Mucosa of gallbladder (tissue), 1 donor: Measurements from ENCODE around the gene L1CAM. TPM values are rescaled to one million over a fixed set of nuclear protein-coding genes. Genes with fewer than 3 reads are reported as not detected.

Source experiments
- DNase-seq: peaks from one replicate; pipeline ENCODE4 v3.0.0-alpha.2; 2020; ENCODE audit warnings: low spot score
- total RNA-seq: library from RNA; stranded (reverse); gene quantifications from one replicate; pipeline ENCODE4 v1.2.1, GENCODE V29; 2021
- donor health status: DM: no; HTN: no; CAD: no.

Gene L1CAM
- total RNA-seq, 1 donor from 2014 or later: 10.0 TPM

DNA sequence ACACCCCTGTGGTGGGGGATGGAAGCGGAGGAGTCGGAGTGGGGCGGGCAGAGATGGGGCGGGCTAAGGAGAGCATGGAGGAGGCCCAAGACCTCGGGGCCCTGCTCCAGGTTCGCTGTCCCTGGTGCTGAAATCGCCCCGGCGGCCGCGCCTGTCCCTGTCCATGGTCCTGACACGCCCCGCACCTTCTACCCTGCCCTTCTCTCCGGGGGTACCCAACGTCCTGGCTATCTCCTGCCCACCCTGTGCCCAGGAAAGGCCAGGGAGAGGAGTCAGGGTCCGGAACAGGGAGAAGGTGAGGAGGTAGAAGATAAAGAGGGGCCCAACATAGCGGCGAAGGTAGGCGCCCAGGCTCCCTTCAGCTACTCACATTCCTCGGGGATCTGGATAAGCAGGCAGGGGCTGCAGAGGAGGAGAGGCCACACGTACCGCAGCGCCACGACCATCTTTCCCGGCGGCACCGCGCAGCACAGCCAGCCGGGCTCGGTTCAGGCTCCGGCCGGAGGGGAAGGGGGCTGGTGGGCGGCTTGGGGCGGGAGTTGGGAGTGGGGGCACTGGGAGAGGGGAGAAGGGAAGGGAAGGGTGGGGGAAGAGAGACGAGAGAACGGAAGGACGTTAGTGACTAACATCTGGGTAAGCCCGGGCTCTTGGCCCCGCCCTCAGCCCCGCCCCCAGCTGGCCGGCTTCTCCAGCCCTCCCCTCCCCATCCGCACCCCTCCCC is 10.4 kb downstream of the L1CAM start:
- peak; percentile 51 for DNase-seq

DNA sequence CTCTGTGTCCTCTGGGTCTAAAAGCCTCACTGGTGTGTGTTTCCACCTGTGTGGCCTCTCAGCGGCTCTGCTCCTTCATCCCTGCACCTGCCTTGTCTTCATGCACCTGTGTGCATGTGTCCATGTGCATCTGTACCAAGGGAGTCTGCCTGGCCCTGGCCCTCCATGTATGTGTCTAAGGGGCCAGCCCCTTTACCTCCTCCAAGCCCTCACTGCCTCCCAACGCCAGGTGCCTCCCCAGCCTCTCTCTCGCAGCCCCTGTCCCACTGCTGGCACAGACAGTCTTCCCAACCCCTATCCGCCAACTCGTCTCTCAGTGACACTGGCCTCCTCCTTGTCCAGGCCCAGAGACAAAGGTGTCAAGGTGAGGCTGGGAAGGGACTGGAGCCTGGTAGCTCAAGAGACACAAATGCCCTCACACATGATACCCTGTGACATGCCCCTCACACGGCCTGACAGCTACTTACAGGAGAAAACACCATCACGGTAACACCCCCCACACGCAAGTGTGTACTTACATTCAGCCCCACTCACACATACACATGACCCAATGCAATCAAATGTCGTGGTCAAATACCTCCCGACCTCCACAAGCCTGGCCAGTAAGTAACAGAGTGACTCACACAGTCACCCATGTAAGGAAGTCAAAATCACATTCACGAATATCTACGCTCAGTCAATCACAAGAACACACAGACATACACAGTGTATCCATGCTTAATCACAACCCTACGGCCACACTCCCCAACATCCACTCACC is 11.4 kb downstream of the L1CAM start:
- no peak for DNase-seq

DNA sequence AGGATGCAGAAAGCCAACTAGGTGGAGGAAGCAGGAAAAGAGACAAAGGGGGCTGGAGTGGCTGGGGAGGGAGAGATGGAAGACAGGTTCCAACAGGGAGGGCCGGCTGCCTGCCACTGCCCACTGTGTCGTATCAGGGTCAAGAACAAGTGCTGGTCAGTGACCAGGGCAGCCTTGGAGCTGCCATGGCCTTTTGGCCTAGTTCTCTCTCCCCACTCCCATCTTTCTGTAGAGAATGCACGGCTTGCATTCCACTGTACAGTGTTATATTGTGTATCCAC is 11.9 kb downstream of the L1CAM start:
- no peak for DNase-seq

DNA sequence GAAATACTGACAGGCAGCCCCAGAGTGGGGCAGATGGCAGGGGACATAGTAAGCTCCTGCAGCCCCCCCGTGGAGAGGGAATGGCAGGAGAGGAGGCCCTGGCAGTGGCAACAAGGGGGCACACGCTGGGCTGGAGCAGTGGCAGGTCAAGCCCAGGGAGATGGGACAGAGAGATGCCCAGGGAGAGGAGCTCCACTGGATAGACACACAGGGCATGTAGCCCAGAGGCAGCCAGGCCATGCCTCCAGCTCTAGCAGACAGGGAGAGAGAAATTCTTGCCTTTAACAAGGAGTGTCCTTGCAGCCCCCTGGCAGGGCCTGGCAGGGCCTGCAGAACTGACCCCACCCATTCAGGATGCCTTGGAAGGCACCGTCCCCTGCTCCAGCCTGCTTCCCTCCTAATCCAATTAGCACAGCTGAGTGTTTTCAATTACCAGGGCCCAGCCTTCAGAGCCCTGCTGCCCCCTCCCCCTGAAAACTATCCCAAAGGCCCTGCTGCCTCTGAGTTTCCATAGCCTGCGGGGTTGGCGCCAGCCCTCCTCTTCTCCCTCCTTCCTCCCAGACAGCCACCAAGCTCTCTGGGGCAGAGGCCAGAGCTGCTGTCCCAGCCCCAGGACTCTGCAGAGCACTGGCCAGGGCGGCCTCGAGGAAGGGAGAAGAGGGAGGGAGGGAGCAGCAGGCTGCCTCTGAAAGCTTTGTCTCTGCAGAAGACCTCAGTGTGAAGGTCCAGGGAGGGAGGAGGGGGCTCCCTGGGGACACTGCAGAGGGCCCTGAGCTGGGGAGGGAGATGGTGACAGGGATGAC is 12.5 kb downstream of the L1CAM start:
- no peak for DNase-seq

DNA sequence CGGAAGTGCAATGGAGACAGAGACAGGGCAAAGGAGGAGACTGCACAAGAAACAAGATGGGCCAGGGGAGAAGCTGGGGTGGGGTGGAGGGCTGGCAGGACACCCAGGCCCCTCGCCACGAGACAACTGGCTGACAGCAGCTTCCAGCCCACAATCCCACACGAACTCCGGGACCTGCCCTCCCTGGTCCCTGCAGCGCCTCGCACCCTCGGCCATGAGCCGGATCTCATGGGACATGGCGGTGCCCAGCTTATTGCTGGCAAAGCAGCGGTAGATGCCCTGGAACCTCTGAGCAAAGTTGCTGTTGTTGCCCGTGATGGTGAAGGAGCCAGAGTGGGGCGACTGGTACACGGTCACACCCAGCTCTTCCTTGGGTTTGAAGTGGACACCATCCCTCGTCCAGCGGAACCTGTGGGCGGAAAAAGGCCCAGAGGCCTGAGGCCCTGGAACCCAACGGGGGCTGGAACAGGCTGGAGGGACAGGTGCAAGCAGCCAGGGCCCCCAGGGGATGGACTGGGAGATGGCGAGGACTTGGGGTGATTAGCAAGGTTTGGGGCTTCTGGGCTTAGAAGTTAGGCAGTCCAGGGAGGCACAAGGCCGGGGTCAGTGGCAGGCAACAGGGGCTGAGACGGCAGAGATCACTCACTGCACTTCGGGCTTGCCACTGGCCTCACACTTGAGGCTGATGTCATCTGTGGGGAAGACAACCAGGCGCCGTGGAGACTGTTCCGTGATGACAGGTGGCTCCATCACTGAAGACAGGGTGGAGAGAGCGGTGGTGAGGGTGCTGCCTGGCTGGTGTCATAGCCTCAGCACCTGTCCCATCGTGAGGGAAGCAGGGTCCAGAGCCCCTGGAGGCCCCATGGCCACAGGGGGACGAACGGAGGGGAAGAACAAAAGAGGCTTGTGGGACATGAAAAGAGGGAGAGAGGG is 13.8 kb downstream of the L1CAM start:
- no peak for DNase-seq

DNA sequence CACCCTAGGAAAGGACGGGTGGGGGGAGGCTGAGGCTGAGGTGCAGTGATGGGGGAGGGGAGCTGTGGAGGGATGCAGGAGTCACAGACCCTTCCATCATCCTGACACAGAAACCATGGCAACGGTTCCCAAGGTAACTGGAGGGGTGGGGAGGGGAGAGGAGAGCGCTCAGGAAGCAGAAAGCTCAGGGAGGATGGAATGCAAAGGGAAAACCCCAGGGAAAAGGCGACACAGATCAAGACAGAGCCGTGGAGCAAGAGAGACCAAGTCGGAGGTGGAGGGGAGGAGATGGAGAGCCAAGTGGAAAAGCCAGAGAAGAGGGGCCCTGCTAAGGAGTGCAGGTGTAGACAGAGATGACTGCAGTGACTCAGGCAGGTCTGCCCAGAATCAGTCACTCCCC is 14.5 kb downstream of the L1CAM start:
- no peak for DNase-seq

DNA sequence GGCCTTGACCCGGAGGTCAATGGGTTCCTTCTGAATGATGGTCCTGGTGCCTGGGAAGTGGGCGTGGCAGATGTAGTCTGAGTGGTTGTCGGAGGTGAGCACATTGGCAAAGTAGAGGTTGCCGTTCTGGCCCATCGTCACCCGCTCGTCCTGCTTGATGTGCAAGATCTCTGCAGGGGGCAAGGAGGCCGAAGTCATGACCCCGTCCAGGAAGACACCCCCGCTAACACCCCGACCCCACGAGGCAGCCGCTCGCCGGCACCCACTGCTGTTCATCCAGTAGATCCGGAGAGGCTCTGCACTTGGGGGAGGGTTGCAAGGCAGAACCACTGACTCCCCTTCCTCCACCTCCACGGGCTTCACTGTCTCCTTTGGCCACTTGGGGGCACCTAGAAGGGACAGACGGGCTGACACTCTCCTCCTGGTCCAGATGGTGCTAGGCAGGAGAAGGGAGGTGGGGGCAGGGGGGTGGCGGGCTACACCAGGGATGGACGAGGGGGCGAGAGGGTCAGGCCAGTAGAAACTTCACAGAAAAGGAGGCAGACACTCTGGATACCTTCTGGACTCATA is 15.1 kb downstream of the L1CAM start:
- no peak for DNase-seq

DNA sequence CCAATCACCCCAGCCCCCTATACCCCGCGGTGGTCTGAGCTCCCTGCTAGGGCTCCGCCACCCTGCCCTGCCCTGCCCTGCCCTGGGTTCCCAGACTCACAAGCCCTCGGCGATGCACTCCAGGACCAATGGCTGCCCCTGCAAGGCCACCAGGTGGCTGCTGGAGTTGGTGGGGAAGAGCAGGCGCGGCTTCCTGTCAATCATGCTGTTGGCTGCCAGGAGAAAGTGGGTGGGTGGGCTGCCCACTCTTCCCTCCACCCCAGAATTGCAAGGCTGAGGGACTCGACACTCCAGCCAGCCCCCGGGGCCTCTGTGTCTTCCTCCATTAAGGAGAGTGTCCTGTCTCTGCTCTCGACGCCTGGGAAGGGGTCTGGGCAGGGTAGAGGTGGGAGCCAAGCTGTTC is 15.7 kb downstream of the L1CAM start:
- DNase-seq: no peak

DNA sequence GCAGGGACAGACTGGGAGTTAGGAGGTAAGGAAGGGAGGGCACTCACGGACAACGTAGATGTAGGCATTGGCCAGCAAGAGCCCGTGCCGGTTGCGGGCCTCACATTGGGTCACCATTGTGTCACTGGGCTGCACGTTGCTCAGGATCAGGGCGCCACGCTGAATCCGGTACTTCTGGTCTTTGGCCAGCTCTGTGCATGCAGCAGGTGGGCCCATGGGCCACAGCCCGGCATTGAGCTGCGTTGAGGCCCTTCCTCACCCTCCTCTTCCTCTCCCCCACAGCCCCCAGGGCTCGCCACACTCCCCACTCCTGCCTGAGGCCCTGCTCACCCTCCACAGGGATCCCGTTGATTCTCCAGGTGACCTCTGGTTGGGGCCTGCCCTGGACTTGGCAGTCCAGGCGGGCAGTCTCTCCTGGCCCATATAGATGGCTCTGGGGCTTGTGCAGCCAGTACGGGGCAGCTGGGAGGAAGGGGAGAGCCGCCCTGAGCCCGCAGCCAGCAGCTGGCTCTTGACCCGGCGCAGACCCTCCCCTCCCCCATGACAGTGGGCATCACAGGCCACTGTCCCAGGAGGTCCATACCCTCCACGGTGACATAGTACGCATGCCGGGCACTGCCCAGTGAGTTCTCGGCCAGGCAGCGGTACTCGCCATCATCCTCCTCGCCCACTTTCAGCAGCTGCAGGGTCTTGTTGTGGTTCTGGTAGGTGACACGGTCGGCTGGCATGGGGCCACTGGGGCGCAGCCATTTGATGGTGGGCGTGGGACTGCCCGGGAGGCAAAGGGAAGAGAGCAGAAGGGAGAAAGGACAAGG is 16.3 kb downstream of the L1CAM start:
- DNase-seq: no peak

DNA sequence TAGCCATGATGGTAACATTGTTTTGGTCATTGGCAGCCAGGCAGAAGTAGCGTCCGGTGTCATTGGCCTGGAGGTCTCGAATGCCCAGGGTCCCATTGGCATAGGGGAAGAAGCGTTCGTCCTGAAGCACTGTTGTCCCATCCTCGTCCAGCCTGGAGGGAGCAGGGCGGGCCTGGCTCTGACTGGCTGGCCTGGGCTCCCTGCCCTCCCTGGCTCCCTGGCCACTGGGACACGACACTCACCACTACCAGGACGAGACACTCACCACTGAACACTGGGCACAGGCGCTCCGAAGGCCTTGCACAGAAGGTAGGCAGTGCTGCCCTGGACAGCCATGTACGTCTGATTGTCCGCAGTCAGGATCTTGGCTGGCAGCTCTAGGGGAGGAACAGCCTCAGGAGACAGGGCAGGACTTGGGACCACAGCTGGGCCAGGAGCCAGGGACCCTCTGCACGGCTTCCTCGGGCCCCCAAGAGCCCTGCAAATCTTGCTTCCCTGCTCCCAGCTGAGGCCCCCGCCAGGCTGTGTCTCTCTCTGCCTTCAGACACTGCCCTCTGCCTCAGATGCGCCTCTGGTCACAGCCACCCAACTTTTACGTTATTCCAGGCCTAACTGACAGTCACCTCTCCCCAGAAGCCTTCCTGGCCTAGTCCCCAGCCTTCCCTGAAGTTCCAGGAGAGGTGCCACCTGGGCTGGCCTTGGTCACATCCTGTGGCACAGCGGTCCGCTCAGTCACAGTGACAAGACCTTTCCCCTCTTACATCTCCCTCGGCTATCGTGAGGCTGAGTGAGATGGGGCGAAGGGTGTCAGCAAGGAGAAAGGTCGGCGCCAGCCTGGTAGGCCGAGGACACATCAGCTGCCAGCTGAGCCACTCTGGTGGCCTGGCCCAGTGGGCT is 17.1 kb downstream of the L1CAM start:
- no peak for DNase-seq

DNA sequence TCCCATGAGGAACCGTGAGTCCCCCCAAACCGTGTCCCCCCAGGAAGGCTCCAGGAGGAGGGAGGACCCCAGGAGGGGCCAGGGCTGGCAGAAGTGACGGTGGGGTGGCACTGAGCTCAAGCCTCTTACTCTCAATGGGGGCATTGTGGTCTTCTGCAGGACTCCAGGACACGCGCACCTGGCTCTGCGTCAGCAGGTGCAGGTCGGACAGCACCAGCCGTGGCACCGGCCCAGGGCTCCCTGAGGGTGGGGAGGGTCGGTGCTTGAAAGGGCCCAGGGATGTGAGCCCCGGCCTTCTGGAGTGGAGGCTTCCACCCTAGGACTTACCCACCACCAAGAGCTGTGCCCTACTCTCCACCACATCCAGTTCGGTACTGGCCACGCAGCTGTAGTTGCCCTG is 18.3 kb downstream of the L1CAM start:
- DNase-seq: no peak

DNA sequence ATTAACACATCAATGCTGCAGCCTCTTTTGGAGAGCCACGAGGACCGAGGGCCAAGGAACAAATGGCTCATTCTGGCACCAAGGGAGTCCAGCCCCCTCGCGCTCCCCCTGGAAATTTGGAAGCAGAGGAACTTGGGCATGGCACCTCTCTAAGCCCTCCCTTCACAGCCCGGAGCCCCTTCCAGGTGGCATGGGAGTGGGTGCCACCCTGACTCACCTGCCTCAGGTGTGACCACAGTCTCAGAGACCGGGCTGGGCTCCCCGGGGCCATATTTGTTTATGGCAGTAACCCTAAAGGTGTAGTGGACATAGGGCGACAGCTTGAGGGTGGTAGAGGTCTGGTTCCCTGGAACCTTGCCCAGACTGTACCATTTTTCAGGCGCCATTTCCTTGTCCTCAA is 18.8 kb downstream of the L1CAM start:
- DNase-seq: no peak

DNA sequence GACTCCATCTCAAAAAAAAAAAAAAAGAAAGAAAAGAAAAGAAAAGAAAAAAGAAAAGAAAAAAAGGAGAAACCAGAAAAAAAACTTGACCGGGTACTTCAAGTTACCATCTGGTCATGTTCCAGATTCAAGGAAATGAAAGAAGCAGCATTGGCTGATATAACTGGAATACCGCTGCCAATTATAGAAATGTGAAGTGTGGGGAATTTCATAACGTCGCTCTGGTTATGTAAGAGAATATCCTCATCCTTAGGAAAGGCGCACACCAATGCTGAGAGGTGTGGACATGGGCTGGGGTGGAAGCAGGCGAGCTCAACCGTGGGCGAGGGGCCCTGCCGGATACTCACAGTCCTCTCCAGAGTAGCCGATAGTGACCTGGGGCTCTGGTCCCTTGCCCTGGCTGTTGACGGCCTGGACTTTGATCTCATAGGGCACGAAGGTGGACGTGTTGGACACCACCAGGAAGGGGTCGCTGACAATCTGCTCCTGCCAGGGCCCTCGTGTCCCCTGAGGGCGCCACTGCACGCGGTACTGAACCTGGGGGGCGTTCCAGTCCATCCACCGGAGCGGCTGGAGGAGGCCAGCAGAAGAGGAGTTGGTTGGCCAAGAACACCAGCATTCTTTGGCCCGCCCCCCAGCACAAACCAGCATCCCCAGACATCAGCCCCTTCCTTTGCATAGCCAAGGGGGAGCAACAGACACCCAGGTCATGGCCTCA is 19.5 kb downstream of the L1CAM start:
- DNase-seq: no peak

DNA sequence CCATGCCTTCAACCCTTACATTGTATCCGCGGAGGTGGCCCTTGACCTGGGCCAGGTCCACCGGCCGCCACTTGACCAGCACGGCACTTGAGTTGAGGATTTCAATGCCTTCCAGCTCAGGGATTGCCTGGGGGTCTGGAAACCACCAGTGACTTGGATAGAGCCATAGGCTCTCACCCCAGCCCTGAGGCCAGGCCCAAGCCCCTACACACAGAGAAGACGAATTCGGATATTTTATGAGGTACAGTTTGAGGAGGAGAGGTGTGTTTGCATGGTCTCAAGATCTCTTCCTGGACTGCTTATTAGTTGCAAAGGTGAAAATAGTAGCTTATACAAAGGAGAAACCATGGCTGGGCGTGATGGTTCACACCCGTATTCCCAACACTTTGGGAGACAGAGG is 20.3 kb downstream of the L1CAM start:
- no peak for DNase-seq

DNA sequence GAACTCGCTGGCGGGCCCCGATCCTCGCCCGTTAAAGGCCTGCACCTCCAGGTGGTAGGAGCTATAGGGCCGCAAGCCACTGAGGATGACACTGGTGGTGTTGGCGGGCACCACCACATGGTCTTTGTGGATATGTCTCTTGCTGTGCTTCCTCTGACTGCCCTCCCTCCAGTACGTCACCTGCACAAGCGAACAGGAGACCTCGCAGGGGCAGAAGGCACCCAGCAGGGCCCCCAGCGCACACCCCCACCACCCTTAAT is 20.7 kb downstream of the L1CAM start:
- no peak for DNase-seq

DNA sequence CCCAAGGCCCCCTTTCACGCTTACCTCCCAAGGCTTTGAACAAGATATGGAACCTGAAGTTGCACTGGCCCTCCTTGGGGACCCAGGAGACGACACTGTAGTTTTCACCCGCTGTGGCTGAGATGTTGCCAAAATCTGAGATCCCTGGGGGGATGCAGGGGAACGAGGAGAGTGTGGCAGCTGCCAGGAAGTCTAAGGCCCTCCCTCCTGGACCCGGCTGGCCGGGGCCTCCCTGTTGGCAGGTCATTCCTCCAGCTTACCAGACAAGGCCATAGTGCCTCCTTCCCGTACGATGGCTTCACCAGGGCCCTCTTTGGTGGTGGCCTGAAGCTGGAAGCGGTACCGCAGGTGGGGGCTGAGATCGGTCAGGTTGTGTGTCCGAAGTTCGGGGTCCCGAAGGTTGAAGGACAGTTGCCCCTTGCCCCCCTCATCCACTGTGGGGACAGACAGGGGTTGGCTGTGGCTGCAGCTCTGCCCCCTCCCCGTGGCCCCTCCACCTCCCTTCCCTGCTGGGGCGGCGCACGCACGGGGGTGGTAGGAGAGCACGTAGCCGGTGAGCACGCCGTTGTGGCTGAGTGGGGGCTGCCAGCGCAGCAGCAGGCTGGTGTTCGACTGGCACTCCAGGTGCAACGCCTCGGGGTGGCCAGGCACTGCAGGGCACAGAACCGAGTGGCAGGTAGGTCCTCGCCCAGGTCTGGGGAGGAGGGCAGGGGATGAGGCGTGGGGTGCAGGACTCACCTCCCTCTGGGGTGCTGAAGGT is 21.2 kb downstream of the L1CAM start:
- no peak for DNase-seq

DNA sequence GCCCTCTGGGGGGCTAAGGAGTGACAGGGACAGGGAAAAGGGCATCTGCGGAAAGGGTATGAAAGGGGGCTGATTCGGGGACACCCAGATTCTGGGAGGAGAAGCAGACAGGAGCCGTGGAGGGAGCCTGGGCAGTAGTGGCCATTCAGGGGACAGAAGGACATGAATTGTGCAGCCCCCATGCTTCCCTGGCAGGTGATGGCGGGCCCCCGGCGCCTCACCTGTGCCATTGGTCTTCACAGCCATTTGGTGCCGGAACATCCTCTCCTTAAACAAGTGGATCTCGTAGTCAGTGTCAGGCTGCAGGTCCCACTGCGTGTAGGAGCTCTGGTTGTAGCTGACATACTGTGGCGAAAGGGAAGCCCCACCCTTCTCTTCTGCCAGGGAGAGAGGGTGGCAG is 21.9 kb downstream of the L1CAM start:
- DNase-seq: no peak

DNA sequence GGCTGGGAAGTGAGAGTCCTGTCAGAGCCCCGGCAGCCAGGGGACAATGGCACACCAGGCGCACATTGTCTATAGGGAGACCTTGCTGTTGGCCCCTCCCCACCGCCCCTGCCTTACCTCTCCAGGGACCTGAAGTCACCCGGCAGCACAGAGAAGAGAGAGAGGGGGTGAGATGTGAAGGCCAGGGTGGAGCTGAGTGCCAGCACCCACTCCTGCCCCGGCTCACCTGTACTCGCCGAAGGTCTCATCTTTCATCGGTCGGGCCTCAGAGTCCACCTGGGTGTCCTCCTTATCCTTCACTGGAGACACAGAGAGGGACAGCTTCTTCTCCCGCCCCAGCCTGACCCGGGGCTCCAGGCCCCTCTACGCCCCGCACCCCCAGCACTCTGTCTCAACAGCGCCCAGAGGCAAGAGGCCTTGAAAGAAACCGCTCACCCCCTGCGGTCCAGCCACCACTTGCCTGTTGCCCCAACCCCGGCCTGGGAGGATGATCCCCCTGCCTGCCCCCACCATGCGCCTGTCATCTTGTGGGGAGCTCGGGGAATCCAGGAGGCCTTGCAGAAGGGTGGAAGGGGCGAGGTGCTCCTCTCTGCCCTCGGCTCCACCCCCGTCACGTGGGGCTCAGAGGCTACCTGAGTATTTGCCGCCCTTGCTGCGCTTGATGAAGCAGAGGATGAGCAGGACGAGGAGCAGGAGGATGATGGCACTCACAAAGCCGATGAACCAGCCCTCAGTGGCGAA is 22.6 kb downstream of the L1CAM start:
- DNase-seq: no peak
